Lung (tissue), 12 donors: ENCODE data around the gene CLCF1. TPM values are rescaled to one million over a fixed set of nuclear protein-coding genes. Genes with fewer than 3 reads are reported as not detected.

Experiments
- ATAC-seq: fragments of 200-7000 bp; cut with Tn5 transposase; one replicate; pipeline ENCODE4 v1.9.1; 2020; ENCODE audit warnings: moderate number of reproducible peaks; ENCODE audit not compliant: insufficient read depth, low FRiP score
- DNase-seq, 3 donors: peaks; one replicate each; pipeline ENCODE4 v3.0.0-alpha.2; 2013 to 2017
- H3K27ac ChIP-seq, 2 donors: one replicate each; pipeline ENCODE4 v1.5.1; 2013; ENCODE audit warnings: mild to moderate bottlenecking in 2 of 2, moderate library complexity in 2 of 2, control low read depth in 1 of 2, inconsistent platforms in 1 of 2, low read depth in 1 of 2, low read length in 1 of 2
- H3K27me3 ChIP-seq, 3 donors: one replicate each; pipeline ENCODE4 v1.5.1; 2013; ENCODE audit warnings: low read length in 2 of 3; ENCODE audit not compliant: control insufficient read depth in 3 of 3, insufficient read depth in 3 of 3
- H3K36me3 ChIP-seq, 4 donors: one replicate each; pipeline ENCODE4 v1.5.1; 2013; ENCODE audit warnings: low read length in 4 of 4, mild to moderate bottlenecking in 1 of 4, moderate library complexity in 1 of 4; ENCODE audit not compliant: control insufficient read depth in 4 of 4, insufficient read depth in 4 of 4
- H3K4me1 ChIP-seq, 5 donors: one replicate each; pipeline ENCODE4 v1.5.1; 2013; ENCODE audit warnings: low read length in 5 of 5, mild to moderate bottlenecking in 2 of 5, moderate library complexity in 1 of 5; ENCODE audit not compliant: control insufficient read depth in 5 of 5, insufficient read depth in 5 of 5
- H3K4me3 ChIP-seq: one replicate; pipeline ENCODE4 v1.5.1; 2013; ENCODE audit warnings: mild to moderate bottlenecking, control low read depth, moderate library complexity
- H3K9ac ChIP-seq, 2 donors: one replicate each; pipeline ENCODE4 v1.5.1; 2013; ENCODE audit warnings: low read length in 2 of 2, control low read depth in 1 of 2; ENCODE audit not compliant: insufficient read depth in 1 of 2
- H3K9me3 ChIP-seq, 4 donors: one replicate each; pipeline ENCODE4 v1.5.1; 2013; ENCODE audit warnings: low read length in 3 of 4, mild to moderate bottlenecking in 1 of 4, moderate library complexity in 1 of 4; ENCODE audit not compliant: control insufficient read depth in 4 of 4, insufficient read depth in 3 of 4
- CTCF ChIP-seq: IDR thresholded peaks from 2 replicates; pipeline ENCODE4 v1.5.1; 2012; ENCODE audit warnings: mild to moderate bottlenecking; ENCODE audit errors: control extremely low read depth, extremely low read depth
- WGBS, 2 donors: extraction: QIAGEN DNeasy Blood & Tissue Kit; methylation state at CpG; one replicate each; pipeline ENCODE4 v1.1.7; 2013; 5-methylcytosine and 5-hydroxymethylcytosine counted together
- polyA plus RNA-seq, 2 donors: library from polyadenylated mRNA; stranded (reverse); fragments of 200-250 nt; gene quantifications; one replicate each; pipeline ENCODE4 v1.2.1, GENCODE V29; 2013
- total RNA-seq, 2 donors: library from RNA; depleted of rRNA in 1 of 2; stranded (reverse); fragments of >200 nt in 1 of 2; gene quantifications; one replicate each; pipeline ENCODE4 v1.2.1, GENCODE V29; 2014 to 2021
- donor health status: control.
- donor health status: control.
- donor health status: Bipolar disorder and iron deficiency.
- donor health status: healthy.
- donor health status: DM: yes; HTN: yes; CAD: no.

The CLCF1 gene
- total and polyA plus RNA-seq, 4 donors: 3.5 to 10.0 (median 8.7) TPM

- Histone ChIP-seq H3K27me3 (no peaks in the 10 kb centered on the region), H3K27ac (peak overlapping the region; percentile 92 to 94), H3K9me3 (peaks cover 0 to 2% (median 0%) of the 10 kb centered on the region in 4 donors), H3K4me3 (peak overlapping the region; percentile 57), H3K36me3 (no peaks in the 10 kb centered on the region), H3K4me1 (peaks cover 0 to 41% (median 12%) of the 10 kb centered on the region in 5 donors), H3K9ac (no peak overlapping the region)
- TF ChIP-seq CTCF: no peak
- DNase-seq (peak; percentile 95 to 98 (median 96)), ATAC-seq (peak; percentile 97)
- 1% methylated on average over 72 to 97 of the region's 97 CpGs for WGBS, 2 donors
Observed at GRCh38 chr11:67420646-67421429, 47.4 kb upstream of the CLCF1 start.

GRCh38 chr11:67420147-67420645, 46.8 kb upstream of the CLCF1 start:
- Histone ChIP-seq H3K27ac (peak overlapping the region; percentile 92 to 94), H3K4me1 (peaks cover 0 to 41% (median 13%) of the 10 kb centered on the region in 5 donors), H3K27me3 (no peaks in the 10 kb centered on the region), H3K36me3 (no peaks in the 10 kb centered on the region), H3K9ac (no peak overlapping the region), H3K4me3 (peak overlapping the region; percentile 57), H3K9me3 (peaks cover 0 to 2% (median 0%) of the 10 kb centered on the region in 4 donors)
- WGBS, 2 donors: 38 to 43% methylated on average over 15 of the region's 15 CpGs
- no peak for TF ChIP-seq CTCF
- ATAC-seq: no peak
- no peak for DNase-seq

GRCh38 chr11:67419325-67420049, 46.1 kb upstream of the CLCF1 start:
- DNase-seq (no peak), ATAC-seq (no peak)
- 91 to 92% methylated on average over 20 to 21 of the region's 21 CpGs for WGBS, 2 donors
- Histone ChIP-seq H3K27me3 (peaks cover 0 to 2% (median 0%) of the 10 kb centered on the region in 3 donors), H3K4me3 (no peak overlapping the region), H3K9ac (no peak overlapping the region), H3K4me1 (peaks cover 0 to 41% (median 18%) of the 10 kb centered on the region in 5 donors), H3K9me3 (peaks cover 0 to 2% (median 0%) of the 10 kb centered on the region in 4 donors), H3K36me3 (no peaks in the 10 kb centered on the region), H3K27ac (no peak overlapping the region)
- TF ChIP-seq CTCF: no peak
